Hepatocyte (in vitro differentiated cells): ENCODE measurements around the gene VKORC1L1. TPM values are rescaled to one million over a fixed set of nuclear protein-coding genes. Genes with fewer than 3 reads are reported as not detected.

ENCODE experiments used
- DNase-seq: peaks from one replicate; pipeline ENCODE4 v3.0.0-alpha.2; 2016; ENCODE audit warnings: low spot score
- H2AFZ ChIP-seq: fragments of 200-600 bp; sonication (generic); 2 replicates; pipeline ENCODE4 v1.6.0; 2016; ENCODE audit warnings: antibody characterized with exemption, mild to moderate bottlenecking
- H3K27ac ChIP-seq: fragments of 200-600 bp; sonication (generic); 2 replicates; pipeline ENCODE4 v1.5.1; 2016; ENCODE audit warnings: mild to moderate bottlenecking
- H3K27me3 ChIP-seq: fragments of 200-600 bp; sonication (generic); 2 replicates; pipeline ENCODE4 v1.6.1; 2016
- H3K36me3 ChIP-seq: fragments of 200-600 bp; sonication (generic); replicated peaks from 2 replicates; pipeline ENCODE4 v1.5.1; 2016; ENCODE audit warnings: low read depth; ENCODE audit not compliant: insufficient read depth
- H3K4me1 ChIP-seq: fragments of 200-600 bp; sonication (generic); 2 replicates; pipeline ENCODE4 v1.5.1; 2016; ENCODE audit warnings: mild to moderate bottlenecking, moderate library complexity; ENCODE audit not compliant: insufficient read depth
- H3K4me2 ChIP-seq: fragments of 200-600 bp; sonication (generic); 2 replicates; pipeline ENCODE4 v1.6.0; 2016
- H3K4me3 ChIP-seq: fragments of 200-600 bp; sonication (generic); 2 replicates; pipeline ENCODE4 v1.5.1; 2016; ENCODE audit warnings: mild to moderate bottlenecking
- H3K79me2 ChIP-seq: fragments of 200-600 bp; sonication (generic); 2 replicates; pipeline ENCODE4 v1.6.0; 2017; ENCODE audit warnings: mild to moderate bottlenecking
- H3K9me2 ChIP-seq: fragments of 200-600 bp; sonication (generic); replicated peaks from 2 replicates; pipeline ENCODE4 v1.6.0; 2017; ENCODE audit warnings: mild to moderate bottlenecking; ENCODE audit not compliant: insufficient read depth
- H3K9me3 ChIP-seq: fragments of 200-600 bp; sonication (generic); 2 replicates; pipeline ENCODE4 v1.5.1; 2016; ENCODE audit warnings: low read depth, mild to moderate bottlenecking
- H4K20me1 ChIP-seq: fragments of 200-600 bp; sonication (generic); 2 replicates; pipeline ENCODE4 v1.6.0; 2016; ENCODE audit warnings: mild to moderate bottlenecking; ENCODE audit not compliant: insufficient read depth, poor library complexity, severe bottlenecking
- CTCF ChIP-seq: fragments of 200-600 bp; sonication (generic); IDR thresholded peaks from 2 replicates; pipeline ENCODE4 v1.5.1; 2016; ENCODE audit warnings: antibody characterized with exemption, mild to moderate bottlenecking; ENCODE audit not compliant: poor library complexity
- EZH2 ChIP-seq: fragments of 200-600 bp; sonication (generic); IDR thresholded peaks from 2 replicates; pipeline ENCODE4 v1.6.1; 2016; ENCODE audit warnings: antibody characterized with exemption, mild to moderate bottlenecking, borderline replicate concordance
- EZH2phosphoT487 ChIP-seq: fragments of 200-600 bp; sonication (generic); IDR thresholded peaks from one replicate; pipeline ENCODE4 v1.6.1; 2018; ENCODE audit warnings: antibody characterized with exemption, mild to moderate bottlenecking, low read depth, moderate library complexity; ENCODE audit not compliant: unreplicated experiment, severe bottlenecking
- WGBS: methylation state at CpG from one replicate; pipeline ENCODE4 v1.1.6; 2016; ENCODE audit warnings: low lambda C conversion rate; ENCODE audit errors: missing lambda C conversion rate; 5-methylcytosine and 5-hydroxymethylcytosine counted together
- polyA plus RNA-seq: library from polyadenylated mRNA; unstranded; fragments of >200 nt; fragmentation: Nextera tagmentation; extraction: Ambion mirVana; gene quantifications from 2 replicates; pipeline ENCODE4 v1.2.1, GENCODE V29; 2016
- total RNA-seq: library from RNA; depleted of rRNA; stranded (reverse); fragments of >200 nt; gene quantifications from 2 replicates; pipeline ENCODE4 v1.2.3, GENCODE V29; 2014

VKORC1L1 gene
- total and polyA plus RNA-seq, 2 experiments from 2014 or later, result 22.2 to 23.5 TPM

GRCh38 chr7:65967361-65968155 lies 94.7 kb downstream of the VKORC1L1 start:
- Histone ChIP-seq H4K20me1 (no peaks in the 10 kb centered on the region), H3K9me3 (no peaks in the 10 kb centered on the region), H3K27ac (no peak overlapping the region), H3K79me2 (no peaks in the 10 kb centered on the region), H3K4me3 (no peak overlapping the region), H3K4me2 (no peak overlapping the region), H3K4me1 (no peaks in the 10 kb centered on the region), H3K27me3 (no peaks in the 10 kb centered on the region), H3K9me2 (no peaks in the 10 kb centered on the region), H2AFZ (no peak overlapping the region), H3K36me3 (no peaks in the 10 kb centered on the region)
- DNase-seq, result no peak
- 97% methylated on average over 17 of the region's 17 CpGs for WGBS
- TF ChIP-seq CTCF, result no peak
- TF ChIP-seq EZH2phosphoT487, result no peak
- TF ChIP-seq EZH2, result no peak

GRCh38 chr7:65968256-65969185 lies 95.6 kb downstream of the VKORC1L1 start:
- Histone ChIP-seq H2AFZ (no peak overlapping the region), H3K4me1 (no peaks in the 10 kb centered on the region), H3K36me3 (no peaks in the 10 kb centered on the region), H4K20me1 (no peaks in the 10 kb centered on the region), H3K79me2 (no peaks in the 10 kb centered on the region), H3K4me3 (no peak overlapping the region), H3K9me3 (no peaks in the 10 kb centered on the region), H3K27me3 (no peaks in the 10 kb centered on the region), H3K4me2 (no peak overlapping the region), H3K9me2 (no peaks in the 10 kb centered on the region), H3K27ac (no peak overlapping the region)
- TF ChIP-seq EZH2, result no peak
- no peak for DNase-seq
- 93% methylated on average over 26 of the region's 26 CpGs for WGBS

GRCh38 chr7:65971021-65971420 lies 98.1 kb downstream of the VKORC1L1 start:
- Histone ChIP-seq H3K36me3 (no peaks in the 10 kb centered on the region), H3K4me2 (no peak overlapping the region)
- over 99% methylated on average over 8 of the region's 8 CpGs for WGBS

More at GRCh38 chr7:65971021-65971420, 98.1 kb downstream of the VKORC1L1 start:
- Histone ChIP-seq H3K27me3 (no peaks in the 10 kb centered on the region), H3K9me3 (no peaks in the 10 kb centered on the region), H3K27ac (no peak overlapping the region), H3K79me2 (no peaks in the 10 kb centered on the region), H3K4me1 (no peaks in the 10 kb centered on the region), H3K9me2 (no peaks in the 10 kb centered on the region), H2AFZ (no peak overlapping the region), H3K4me3 (no peak overlapping the region), H4K20me1 (no peaks in the 10 kb centered on the region)
- DNase-seq, result no peak
- TF ChIP-seq CTCF (no peak), EZH2phosphoT487 (no peak), EZH2 (no peak)
